ENCODE data around the gene RPEL1.
"Not testable (repeated sequence)": the region's sequence is repeated elsewhere in the genome, so short reads cannot be mapped to it uniquely, and the experiment has no call there.

RPEL1 gene

DNA sequence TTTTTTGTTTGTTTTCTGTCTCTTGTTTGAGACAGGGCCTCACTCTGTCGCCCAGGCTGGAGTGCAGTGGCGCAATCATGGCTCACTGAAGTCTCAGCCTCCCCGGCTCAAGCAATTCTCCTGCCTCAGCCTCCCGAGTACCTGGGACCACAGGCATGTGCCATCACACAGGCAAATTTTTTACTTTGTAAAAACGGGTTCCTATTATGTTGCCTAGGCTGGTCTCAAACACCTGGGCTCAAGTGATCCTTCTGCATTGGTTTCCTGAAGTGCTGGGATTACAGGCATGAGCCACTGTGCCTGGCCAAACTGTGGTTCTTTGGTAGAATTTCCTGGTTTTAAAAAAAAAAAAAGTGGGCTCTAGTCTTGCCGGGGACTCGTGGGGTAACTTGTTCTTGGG lies at the start of gene RPEL1:
Gene RPEL1, plus strand, starts transcription at position 301 of the 400 bp plus-strand sequence. CDS start 110 bp downstream, outside the sequence.
- DNase-seq = not testable (repeated sequence)

- DNase-seq = no peak
These were observed 49.2 kb upstream of the RPEL1 start for GRCh38 chr10:103196516-103196915.

DNA sequence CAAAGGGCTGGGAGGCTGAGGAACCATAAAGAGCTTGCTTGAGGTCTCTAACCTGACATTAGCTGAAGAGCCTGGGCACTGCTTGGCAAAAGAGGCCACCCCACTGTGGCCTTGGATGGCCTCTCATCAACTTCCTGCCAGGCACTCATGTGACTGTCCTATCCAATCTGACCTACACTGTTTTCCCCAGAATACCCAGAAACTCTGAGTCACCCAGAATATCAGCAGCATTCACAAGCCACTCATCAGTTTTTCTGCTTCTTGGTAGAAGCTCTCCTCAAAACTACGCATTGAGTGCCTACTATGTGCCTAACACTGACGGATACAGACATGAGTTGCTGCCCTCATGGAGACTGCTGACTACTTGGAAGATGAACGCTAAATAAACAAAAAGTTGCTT lies 48.5 kb upstream of the RPEL1 start:
- DNase-seq = no peak

DNA sequence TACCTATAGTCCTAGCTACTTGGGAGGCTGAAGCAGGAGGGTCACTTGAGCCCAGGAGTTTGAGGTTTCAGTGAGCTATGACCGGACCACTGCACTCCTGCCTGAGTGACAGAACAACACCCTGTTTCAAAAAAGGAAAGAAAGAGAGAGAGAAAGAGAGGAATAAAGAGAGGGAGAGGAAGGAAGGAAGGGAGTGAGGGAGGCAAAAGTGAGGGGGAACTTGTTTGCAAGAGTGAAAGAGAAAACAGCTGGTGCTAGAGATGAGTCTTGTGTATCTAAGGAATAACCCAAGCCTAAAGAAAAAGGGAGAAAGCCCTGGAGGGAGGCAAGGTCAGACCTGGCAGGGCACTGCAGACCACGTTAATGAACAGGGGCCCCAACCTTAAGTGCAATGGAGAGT lies 47.8 kb upstream of the RPEL1 start:
- no peak for DNase-seq

DNA sequence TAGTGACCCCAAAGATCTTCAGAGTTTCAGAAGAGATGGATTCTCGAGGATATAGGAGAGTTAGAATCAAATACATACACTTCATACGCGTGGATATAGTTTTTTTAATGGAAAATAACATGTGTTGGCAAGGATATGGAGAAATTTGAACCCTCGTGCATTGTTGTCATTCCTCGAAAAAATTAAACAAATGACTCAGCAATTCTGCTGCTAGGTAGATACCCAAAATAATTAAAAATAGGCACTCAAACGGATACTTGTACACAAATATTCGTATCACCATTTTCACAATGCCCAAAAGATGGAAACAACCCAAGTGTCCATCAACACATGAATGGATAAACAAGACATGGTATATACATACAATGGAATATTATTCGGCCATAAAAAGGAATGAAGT lies 47.0 kb upstream of the RPEL1 start:
- DNase-seq = no peak

GRCh38 chr10:103199488-103199887 lies 46.2 kb upstream of the RPEL1 start:
- no peak for DNase-seq

GRCh38 chr10:103202319-103202718 lies 43.4 kb upstream of the RPEL1 start:
- no peak for DNase-seq

GRCh38 chr10:103203466-103203865 lies 42.2 kb upstream of the RPEL1 start:
- DNase-seq = no peak

GRCh38 chr10:103204353-103205255 lies 41.1 kb upstream of the RPEL1 start:
- no peak for DNase-seq

- DNase-seq = not testable (repeated sequence)
These were observed 40.3 kb upstream of the RPEL1 start for GRCh38 chr10:103205401-103205800.

DNA sequence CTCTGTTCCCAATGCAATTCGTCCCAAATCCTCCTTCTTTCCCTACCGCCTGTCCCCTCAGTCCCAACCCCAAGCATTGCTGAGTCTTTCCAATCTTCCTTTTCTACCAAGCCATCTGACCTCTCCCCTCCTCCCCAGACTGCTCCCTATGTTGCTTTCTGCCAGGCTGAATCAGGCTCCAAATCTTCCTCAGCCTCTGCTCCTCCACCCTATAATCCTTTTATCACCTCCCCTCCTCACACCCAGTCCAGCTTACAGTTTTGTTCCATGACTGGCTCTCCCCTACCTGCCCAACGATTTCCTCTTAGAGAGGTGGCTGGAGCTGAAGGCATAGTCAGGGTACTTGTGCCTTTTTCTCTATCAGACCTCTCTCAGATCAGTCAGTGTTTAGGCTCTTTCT lies 39.0 kb upstream of the RPEL1 start:
- not testable (repeated sequence) for DNase-seq

GRCh38 chr10:103207141-103207540 lies 38.5 kb upstream of the RPEL1 start:
- DNase-seq = no peak

DNA sequence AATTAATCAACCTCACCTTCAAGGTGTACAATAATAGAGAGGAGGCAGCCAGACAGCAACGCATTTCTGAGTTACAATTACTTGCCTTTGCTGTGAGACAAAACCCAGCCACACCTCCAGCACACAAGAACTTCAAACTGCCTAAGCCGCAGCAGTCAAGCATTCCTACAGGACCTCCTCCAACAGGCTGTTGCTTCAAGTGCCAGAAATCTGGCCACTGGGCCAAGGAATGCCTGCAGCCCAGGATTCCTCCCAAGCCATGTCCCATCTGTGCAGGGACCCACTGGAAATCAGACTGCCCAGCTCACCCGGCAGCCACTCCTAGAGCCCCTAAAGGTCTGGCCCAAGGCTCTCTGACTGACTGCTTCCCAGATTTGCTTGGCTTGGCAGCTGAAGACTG lies 38.0 kb upstream of the RPEL1 start:
- not testable (repeated sequence) for DNase-seq

DNA sequence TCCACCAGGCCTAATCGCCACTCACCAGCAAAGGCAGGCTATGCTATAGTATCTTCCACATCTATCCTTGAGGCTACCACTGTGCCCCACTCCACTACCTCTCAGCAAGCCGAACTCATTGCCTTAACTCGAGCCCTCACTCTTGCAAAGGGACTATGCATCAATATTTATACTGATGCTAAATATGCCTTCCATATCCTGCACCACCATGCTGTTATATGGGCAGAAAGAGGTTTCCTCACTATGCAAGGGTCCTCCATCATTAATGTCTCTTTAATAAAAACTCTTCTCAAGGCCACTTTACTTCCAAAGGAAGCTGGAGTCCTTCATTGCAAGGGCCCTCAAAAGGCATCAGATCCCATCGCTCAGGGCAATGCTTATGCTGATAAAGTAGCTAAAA lies 35.4 kb upstream of the RPEL1 start:
- DNase-seq = not testable (repeated sequence)

- DNase-seq = no peak
These were observed 30.1 kb upstream of the RPEL1 start for GRCh38 chr10:103215601-103216000.

DNA sequence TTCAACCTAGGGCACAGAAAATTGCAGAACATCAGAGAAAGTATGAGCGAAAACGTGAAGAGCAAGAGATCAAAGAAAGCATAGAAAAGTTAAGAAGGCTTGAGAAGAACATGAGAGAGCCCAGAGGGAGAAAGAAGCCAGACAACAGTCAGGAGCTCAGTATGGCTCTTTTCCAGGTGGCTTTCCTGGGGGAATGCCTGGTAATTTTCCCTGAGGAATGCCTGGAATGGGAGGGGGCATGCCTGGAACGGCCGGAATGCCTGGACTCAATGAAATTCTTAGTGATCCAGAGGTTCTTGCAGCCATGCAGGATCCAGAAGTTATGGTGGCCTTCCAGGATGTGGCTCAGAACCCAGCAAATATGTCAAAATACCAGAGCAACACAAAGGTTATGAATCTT lies 29.3 kb upstream of the RPEL1 start:
- not testable (repeated sequence) for DNase-seq

GRCh38 chr10:103224133-103224532 lies 21.6 kb upstream of the RPEL1 start:
- no peak for DNase-seq

GRCh38 chr10:103224721-103225120 lies 21.0 kb upstream of the RPEL1 start:
- not testable (repeated sequence) for DNase-seq

DNA sequence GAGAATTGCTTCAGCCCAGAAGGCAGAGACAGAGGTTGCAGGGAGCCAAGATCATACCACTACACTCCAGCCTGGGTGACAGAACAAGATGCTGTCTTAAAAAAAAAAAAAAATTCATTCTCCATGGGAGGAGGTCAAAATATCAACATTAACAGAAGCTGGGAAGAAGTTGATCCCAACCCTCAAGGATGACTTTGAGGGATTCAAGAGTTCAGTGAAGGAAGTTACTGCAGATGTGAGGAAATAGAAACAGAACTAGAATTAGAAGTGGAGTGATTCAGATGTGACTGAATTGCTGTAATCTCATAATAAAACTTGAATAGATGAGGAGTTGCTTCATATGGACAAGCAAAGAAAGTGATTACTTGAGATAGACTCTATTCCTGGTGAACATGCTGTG lies 19.7 kb upstream of the RPEL1 start:
- no peak for DNase-seq

DNA sequence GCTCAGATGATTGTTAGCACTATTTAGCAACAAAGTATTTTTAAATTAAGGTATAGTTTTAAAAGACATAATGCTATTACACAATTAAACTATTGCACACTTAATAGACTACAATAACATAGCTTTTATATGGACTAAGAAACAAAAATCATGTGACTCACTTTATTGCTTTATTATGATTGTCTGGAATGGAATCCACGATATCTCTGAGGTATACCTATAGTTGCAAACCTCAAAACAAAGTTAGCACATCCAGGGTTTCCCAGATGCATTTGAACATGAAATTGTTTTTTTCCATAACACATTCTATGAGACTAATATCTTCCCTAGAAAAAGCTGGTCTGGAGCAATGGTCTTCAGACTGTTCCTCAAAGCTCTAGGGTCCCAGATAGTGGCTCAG lies 18.3 kb upstream of the RPEL1 start:
- DNase-seq = no peak

DNA sequence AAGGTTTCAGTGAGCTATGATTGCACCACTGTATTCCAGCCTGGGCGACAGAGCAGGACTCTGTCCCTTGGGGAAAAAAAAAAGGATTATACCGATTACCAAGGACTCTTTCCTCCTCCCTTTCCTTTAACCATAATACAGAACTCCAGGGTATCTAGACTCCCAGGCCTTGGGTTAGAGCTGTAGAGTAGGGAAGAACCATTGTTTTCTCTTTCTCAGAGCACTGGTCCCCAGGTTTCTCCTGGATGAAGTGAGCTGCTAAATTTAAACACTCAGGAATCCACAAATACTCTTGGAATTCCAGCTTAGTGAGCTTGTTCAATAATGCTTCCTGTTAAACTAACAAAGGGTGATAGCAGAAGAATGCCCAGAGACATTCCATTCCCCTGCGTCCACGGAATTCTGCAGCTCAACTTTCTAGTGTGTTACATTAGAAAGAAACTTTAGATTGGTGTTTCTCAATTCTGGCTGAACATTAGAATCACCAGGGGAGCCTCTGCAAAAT lies 14.6 kb upstream of the RPEL1 start:
- DNase-seq = no peak

DNA sequence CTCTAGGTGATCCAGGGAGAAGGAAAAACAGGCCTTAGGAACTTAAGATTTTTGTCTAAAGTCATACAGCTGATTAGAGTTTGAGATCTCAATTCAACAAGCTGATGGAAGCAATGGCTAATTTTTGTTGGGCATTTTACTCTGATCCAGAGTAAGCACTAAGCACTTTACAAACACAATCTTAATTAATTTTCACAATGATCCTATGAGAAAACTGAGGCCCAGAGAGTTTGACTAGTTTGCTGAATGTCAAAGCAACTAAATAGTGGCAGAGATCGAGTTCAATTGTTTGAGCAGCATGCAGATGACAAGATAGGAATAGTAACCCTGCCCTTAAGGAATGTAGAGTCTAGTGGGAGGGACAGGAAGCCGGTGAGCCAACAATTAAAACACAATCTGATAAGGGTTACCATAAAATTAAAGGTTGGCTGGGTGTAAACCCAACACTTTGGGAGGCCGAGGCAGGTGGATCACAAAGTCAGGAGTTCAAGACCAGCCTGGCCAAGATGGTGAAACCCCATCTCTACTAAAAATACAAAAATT lies 13.5 kb upstream of the RPEL1 start:
- no peak for DNase-seq

- DNase-seq = no peak
These were observed 12.8 kb upstream of the RPEL1 start for GRCh38 chr10:103232772-103233488.

DNA sequence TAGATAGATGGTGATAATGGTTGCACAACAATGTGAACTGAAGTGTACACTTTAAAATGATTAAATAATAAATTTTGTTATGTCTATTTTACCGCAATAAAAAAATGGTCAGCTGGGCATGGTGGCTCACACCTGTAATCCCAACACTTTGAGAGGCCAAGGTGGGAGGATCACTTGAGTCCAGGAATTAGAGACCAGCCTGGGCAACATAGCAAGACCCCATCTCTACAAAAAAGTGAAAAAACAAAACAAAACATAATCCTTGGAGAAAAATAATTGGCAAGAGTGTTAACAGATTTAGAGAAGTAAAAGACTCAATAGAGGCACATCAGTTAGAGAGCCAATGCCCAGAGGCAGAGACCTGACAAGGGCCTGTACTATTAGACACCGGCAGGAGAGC lies 9.9 kb upstream of the RPEL1 start:
- DNase-seq = no peak

Measured in NCI-H2029 (cell line).